Measurements from ENCODE around the gene RPA1.

DNA sequence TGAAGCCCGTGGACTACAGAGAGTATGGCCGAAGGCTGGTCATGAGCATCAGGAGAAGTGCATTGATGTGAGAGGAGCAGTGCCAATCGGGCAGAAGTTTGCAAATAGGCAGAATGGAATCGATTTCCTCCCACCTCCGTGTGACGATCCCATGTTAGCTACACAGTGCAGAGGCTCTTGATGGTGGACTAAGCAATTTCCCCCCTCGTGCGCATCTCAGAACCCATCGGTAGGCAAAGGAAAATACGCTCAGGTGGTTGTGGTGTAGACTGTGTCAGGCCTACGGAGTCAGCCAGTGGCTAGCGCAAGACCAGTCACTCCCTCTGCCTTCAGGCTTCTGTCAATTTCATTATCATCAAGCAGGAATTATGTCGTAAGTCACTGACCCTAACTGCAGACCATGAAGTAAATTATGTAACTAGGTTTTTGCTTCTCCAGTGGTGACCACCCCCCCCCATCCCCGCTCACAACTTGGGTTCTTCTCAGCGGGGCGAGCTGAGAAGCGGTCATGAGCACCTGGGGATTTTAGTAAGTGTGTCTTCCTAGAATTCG lies 67.4 kb downstream of the RPA1 start:
- TF ChIP-seq, protein P1, sequence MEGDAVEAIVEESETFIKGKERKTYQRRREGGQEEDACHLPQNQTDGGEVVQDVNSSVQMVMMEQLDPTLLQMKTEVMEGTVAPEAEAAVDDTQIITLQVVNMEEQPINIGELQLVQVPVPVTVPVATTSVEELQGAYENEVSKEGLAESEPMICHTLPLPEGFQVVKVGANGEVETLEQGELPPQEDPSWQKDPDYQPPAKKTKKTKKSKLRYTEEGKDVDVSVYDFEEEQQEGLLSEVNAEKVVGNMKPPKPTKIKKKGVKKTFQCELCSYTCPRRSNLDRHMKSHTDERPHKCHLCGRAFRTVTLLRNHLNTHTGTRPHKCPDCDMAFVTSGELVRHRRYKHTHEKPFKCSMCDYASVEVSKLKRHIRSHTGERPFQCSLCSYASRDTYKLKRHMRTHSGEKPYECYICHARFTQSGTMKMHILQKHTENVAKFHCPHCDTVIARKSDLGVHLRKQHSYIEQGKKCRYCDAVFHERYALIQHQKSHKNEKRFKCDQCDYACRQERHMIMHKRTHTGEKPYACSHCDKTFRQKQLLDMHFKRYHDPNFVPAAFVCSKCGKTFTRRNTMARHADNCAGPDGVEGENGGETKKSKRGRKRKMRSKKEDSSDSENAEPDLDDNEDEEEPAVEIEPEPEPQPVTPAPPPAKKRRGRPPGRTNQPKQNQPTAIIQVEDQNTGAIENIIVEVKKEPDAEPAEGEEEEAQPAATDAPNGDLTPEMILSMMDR (IDR thresholded peaks at IDR 0.05; ENCODE audit: low read depth, low read length), result no peak
- no peak for TF ChIP-seq POLR2A (IDR thresholded peaks at IDR 0.05; ENCODE audit: extremely low read depth, insufficient read length)
- TF ChIP-seq MAX (IDR thresholded peaks at IDR 0.05; ENCODE audit: low read depth, low read length), result no peak
- TF ChIP-seq MYC (IDR thresholded peaks at IDR 0.05; ENCODE audit: low read depth, low read length), result no peak

All from NB4 (cell line).